Activated CD4-positive, alpha-beta T cell treated with anti-CD3 and anti-CD28 coated beads for 24 hours (primary cell): ENCODE data around the gene NOL9.
"Not testable (repeated sequence)": the region's sequence is repeated elsewhere in the genome, so short reads cannot be mapped to it uniquely, and the experiment has no call there.

ENCODE experiments used
- DNase-seq, 2 donors: peaks; one replicate each; pipeline ENCODE4 v3.0.0-alpha.2; 2020; ENCODE audit warnings: low read depth in 2 of 2

Gene NOL9

GRCh38 chr1:6503884-6504602 lies 50.3 kb downstream of the NOL9 start:
- no peak for DNase-seq

GRCh38 chr1:6502000-6502891 lies 52.1 kb downstream of the NOL9 start:
- no peak for DNase-seq

DNA sequence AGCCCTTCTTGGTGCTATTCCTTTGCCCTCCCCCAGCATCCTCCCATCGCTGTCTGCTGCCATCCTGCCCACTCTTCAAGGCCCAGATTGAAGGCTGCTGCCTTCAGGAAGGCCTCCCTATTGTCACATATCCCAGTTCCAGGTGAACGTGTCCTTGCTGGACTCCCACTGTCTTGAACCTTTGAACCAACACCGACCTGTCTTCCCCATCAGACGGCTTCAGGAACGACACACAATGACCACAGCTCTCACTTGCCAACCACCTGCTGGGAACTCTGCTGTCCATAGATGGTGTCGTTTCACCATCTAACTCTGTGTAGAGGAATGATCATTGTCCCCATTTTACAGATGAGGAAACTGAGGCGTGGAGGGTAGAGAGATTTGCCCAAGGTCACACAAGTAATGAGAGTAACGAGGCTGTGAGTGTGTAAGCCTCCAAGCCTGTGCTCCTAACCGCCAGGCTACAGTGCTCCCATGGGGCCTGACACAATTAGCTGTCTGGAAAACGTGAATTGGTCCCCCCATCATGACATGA lies 53.0 kb downstream of the NOL9 start:
- no peak for DNase-seq

DNA sequence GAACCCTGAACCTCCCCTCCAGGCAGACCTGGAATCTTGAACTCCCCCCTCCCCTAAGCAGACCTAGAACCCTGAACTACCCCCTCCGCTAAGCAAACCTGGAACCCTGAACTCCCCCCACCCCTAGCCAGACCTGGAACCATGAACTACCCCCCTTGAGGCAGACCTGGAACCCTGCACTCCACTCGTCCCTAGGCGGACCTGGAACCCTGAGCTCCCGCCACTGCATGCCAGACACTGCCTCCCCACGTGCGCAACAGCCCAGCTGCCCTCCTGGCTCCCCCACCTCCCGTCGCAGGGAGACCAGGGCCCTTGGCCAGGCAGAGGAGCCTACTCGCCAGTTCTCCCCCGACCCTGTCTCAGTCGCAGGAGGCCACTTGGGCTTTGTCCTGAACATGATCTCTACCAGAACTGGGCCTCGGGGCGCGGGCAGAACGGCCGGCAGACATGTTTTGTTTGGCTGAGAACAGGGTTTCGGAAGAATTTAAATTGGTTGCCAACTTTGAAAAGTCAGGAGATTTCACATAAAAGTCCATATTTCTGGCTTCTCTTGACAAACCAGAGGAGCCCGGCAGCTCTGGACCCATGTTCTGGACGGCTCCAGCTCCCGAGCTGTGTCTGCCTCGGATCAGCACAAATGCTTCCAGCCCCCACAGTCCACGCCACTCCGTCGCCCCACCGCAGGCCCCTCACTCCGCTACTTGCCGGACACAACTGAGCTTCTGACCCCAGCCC lies 53.6 kb downstream of the NOL9 start:
- no peak for DNase-seq

- no peak for DNase-seq
Observed at GRCh38 chr1:6499296-6499695, 55.0 kb downstream of the NOL9 start.

- no peak for DNase-seq
Observed at GRCh38 chr1:6498576-6499111, 55.7 kb downstream of the NOL9 start.

GRCh38 chr1:6497867-6498575 lies 56.3 kb downstream of the NOL9 start:
- DNase-seq = no peak

DNA sequence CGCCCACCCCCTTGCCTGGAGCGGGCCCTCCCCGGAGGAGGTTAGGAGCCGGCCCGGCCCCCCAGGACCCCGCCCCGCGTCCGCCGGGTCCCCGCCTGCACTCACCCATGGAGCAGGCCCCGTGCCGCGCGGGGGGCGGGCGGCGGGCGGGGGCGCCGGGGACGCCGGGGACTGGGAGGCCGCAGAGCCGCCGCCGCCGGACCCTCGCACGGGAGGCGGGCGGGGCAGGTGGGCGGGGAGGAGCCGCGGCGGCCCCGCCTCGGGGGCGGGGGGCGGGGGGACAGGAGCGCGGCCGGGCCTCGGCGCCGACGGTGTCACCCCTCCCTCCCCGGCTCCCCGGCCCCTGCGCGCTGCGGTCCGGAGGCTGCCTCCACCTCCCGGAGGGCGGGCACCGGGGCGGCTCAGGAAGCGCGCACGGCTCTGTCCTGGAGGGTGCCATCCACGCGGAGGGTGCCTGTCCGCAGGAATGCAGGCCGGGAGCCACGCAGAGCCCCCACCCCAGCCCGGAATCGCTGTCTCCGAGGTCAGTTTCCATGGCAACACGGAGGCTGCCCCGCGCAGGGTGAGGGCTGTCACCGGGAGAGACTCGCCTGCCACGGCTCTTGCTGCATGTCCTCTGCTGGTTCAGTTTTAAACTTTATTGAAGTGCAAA lies 57.0 kb downstream of the NOL9 start:
- peak in 1 of 2 donors; percentile 27 for DNase-seq

- no peak for DNase-seq
Observed at GRCh38 chr1:6496890-6497214, 57.5 kb downstream of the NOL9 start.

GRCh38 chr1:6496365-6496721 lies 58.0 kb downstream of the NOL9 start:
- DNase-seq = no peak

DNA sequence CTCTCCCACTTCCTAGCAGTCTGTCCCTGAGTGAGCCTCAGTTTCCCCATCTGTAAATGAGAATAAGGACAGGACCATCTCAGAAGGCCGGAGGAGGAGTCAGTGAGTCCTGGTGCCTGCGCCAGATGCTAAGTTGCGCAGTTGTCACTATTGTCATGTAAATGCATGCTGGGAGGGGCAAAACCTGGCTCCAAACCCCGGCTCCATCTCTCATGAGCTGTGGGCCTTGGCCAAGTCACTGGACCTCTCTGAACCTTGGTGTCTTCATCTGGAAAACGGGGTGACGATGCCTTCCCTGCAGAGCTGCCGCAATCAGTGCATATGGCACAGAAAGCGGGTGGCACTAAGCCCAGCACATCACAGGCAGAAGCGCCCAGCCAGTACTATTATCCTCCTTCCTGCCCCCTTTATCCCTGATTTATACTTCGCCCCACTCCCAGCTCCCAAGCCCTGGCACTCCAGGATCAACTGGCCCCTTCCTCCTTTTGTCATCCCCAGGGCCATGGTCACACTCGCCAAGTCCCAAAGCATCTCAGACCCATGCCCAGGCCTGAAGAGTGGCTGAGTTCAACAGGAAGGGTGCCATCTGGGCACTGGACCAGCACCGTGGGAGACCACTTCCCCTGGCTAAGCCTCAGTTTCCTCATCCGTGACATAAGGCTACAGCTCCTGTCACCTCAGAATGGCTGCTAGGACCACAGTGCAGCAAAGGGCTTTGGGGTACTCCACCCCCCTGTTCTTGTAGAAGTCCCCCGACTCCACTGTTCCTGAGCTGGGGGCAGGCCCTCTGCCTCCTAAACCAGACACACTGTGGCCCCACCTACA lies 58.6 kb downstream of the NOL9 start:
- DNase-seq = no peak

- DNase-seq = no peak
Observed at GRCh38 chr1:6495041-6495441, 59.3 kb downstream of the NOL9 start.

DNA sequence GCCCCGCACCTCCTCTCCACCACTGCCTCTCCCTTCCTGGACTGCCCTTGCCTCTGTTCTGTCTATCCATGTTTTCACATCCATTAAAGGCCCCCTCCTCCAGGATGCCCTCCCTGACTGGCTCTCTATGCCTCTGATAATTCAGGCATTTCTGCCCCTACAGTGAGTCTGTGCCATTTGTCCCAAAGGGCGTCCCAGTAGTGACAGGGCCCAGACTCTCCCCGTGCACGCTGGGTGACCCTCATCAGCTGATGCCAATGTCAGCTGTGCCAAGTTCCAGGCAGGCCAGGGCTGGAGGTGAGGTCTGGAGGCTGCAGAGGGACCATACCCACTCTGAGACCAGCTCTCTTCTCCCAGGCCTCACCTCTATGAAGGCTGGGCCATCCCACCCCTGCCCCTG lies 59.7 kb downstream of the NOL9 start:
- no peak for DNase-seq

- not testable (repeated sequence) for DNase-seq
Observed at GRCh38 chr1:6493834-6494223, 60.5 kb downstream of the NOL9 start.

GRCh38 chr1:6491966-6492365 lies 62.3 kb downstream of the NOL9 start:
- DNase-seq = no peak

- no peak for DNase-seq
Observed at GRCh38 chr1:6491480-6491962, 62.8 kb downstream of the NOL9 start, which contains the start of gene PLEKHG5. TSS of gene PLEKHG5 (minus strand) at chr1:6491667. CDS start at chr1:6477571, 14,096 bp downstream.

DNA sequence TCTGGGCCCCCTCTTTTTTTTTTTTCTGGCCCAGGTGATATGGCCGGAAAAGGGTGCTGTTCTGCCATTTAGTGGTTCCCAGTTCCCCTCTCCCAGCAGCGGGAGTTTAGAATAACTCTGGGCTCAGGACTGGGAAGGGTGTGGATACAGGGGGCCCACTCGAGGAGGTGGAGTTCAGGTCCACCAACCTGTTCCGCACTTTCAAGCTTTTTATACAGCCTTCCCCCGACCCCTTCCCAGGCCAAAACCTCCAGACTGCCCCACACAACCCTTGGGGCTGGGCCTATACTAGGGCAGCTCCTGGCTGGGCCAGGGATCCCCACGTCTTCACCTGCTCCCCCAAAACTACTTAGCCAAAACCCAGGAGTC lies 63.2 kb downstream of the NOL9 start:
- no peak for DNase-seq

DNA sequence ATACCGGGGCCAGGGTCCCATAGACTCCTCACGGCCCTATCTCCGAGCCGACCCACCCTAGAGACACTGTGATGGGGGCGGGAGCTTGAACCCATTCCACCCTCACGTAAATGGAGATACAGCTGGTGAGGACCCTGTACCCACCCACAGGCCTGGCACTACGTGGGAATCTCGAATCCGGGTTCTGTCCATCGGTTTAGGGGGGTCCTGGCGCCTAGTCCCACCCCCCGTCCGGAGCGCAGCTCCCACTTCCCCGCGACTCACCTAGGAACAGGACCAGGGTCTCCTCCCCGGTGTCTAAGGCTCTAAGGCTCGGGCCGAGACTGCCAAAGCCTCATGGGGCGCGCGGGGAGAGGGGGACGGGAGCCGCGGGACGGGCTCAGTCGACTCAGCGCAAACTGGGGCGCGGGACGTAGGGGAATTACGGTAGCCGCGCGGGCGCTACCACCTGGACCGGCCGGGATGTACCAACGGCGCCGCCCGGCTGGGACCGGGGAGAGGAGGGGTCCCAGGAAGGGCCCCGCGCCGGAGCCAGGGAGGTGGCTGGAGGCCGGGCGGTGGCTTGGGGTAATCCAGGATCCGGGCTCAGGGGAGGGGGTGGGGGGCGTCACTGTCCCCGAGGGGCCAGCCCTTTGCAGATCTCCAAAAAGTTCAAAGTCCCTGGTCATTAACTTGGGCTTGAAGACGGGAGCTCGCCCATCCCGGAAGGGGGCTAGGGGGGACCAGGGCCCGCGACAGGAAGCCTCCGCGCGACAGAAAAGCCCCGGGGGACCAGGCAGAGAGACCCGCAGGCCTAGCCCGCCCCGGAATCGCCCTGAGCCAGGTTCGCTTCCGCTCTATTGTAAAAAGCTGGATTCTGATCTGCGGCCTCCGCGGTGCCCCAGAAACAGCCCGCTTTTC lies 63.9 kb downstream of the NOL9 start:
- DNase-seq = peak; percentile 38 to 56

GRCh38 chr1:6489799-6490180 lies 64.5 kb downstream of the NOL9 start:
- DNase-seq = peak; percentile 61 to 73
